ENCODE results near the gene DDI2. TPM values are rescaled to one million over a fixed set of nuclear protein-coding genes. Genes with fewer than 3 reads are reported as not detected.
A peak's percentile ranks its signal among the peaks of the same experiment; 100 is the strongest.

Gene DDI2
- total RNA-seq, 2 experiments from 2014 or later: 31.6 to 33.3 TPM

DNA sequence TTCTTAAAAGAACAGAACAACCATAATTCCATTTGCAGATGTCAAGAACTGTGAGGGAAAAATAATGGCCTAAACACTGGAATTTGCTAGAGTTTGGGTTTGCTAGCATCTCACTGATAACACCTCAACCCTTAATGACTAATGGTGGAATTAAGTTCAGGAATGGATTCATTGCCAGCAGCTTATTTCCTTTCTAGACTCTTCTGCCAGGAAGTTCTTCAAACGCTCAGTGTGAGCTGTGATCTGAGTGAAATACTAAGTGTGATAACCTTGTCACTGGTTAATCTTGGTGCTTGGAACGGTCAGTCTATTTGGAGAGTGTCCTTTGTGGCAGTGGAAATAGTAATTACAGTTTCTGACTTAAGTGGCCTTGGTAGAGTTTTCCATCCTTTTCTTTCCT, 45.2 kb downstream of the DDI2 start:
- DNase-seq (no peak), ATAC-seq (ENCODE audit: low read depth) (no peak)
- Mint-ChIP-seq H3K27ac (no peak overlapping the region), H3K27me3 (no peaks in the 10 kb centered on the region), H3K4me1 (no peaks in the 10 kb centered on the region), H3K4me3 (no peak overlapping the region), H3K36me3 (peaks cover 21% of the 10 kb centered on the region), H3K9me3 (no peaks in the 10 kb centered on the region)
- POLR2A ChIA-PET: no interaction called here

DNA sequence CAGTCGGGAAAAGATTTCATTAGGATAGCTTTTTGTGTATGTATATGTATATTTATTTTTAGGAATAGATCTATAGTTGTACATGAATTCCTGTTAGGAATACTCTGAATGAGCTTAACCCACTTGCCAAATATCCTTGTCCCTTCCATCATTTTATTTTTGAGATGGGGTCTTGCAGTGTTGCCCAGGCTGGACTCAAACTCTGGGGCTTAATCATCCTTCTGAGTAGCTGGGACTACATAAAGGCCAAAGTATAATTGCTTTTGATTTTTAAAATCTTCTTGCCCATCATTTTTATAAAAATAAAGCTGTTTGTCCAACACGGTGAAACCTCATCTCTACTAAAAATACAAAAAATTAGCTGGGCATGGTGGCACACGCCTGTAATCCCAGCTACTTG, 46.7 kb downstream of the DDI2 start:
- DNase-seq (no peak), ATAC-seq (ENCODE audit: low read depth) (no peak)
- Mint-ChIP-seq H3K36me3 (peaks cover 23% of the 10 kb centered on the region), H3K9me3 (no peaks in the 10 kb centered on the region), H3K4me3 (no peak overlapping the region), H3K27me3 (no peaks in the 10 kb centered on the region), H3K4me1 (no peaks in the 10 kb centered on the region), H3K27ac (no peak overlapping the region)
- POLR2A ChIA-PET: interaction anchor here (0.7 kb wide), 1 partner anchor 68 kb away, joined by 3 read pairs; no protein-coding TSS in a partner anchor

DNA sequence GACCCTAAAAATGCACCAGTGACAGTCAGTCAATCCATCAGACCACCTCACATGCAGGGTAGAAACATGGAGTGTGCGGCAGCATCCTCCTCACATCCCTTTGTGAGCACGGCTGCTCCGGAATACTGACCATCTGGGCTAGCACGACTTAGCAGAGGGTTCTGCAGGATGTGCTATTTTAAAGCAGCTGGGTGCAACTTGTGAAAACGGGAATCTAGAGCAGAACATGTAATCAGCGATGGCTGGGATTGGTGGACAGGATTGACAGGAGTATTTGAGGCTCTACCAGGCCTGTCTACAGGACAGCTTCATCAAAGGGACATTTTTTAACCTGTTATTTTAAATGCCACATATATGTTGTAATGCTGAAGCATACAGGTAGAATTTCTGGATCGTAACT, 50.1 kb downstream of the DDI2 start:
- Mint-ChIP-seq H3K4me3 (no peak overlapping the region), H3K36me3 (peaks cover 5% of the 10 kb centered on the region), H3K4me1 (no peaks in the 10 kb centered on the region), H3K27me3 (no peaks in the 10 kb centered on the region), H3K9me3 (no peaks in the 10 kb centered on the region), H3K27ac (no peak overlapping the region)
- DNase-seq: no peak
- POLR2A ChIA-PET: no interaction called here
- no peak for ATAC-seq (ENCODE audit: low read depth)

DNA sequence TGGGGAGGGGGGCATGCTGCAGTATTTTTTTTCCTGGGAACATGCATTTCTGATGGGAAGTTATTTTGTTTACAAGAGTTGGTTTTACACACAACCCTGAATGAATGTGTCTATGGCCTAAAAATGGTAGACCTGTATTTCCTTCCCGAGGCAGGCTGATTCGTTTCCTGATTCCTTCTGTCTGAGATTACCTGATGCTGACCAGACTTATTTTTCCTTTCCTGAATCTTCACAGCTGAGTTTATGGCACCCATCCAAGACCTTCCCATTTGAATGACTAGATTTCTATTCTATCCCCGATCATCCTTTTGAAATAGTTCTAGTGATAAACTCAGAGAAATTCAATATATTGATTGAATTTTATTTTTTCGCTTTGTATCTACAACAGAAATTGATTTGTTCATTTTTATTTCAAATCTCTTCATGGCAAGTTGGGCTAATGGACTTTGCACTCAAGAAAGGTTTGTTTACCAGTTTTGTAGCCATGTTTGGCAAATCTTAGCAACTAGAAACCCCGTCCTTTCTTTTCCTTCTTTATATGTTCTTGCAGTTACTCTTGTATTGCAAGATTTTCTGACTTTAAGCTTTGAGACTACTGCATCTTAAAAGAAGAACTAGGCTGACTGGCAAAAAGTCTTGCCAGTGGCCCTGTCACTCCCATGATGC, 51.0 kb downstream of the DDI2 start:
- Mint-ChIP-seq H3K9me3 (no peaks in the 10 kb centered on the region), H3K36me3 (peaks cover 2% of the 10 kb centered on the region), H3K27ac (no peak overlapping the region), H3K4me3 (no peak overlapping the region), H3K27me3 (no peaks in the 10 kb centered on the region), H3K4me1 (no peaks in the 10 kb centered on the region)
- ATAC-seq (ENCODE audit: low read depth) (no peak), DNase-seq (no peak)
- POLR2A ChIA-PET: no interaction called here

DNA sequence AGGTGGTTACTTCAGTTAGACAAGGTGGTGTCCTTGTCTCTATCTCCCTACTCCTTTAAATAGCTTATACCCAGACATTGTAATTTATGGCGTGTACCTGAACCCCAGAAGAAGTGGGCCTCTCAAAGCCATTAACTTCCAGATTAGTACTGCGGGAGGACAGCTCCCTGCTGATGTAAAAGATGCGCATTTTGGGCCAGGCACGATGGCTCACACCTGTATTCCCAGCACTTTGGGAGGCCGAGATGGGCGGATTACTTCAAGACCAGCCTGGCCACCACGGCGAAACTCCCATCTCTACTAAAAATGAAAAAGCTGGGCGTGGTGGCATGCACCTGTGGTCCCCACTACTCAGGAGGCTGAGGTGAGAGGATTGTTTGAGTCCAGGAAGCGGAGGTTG, 51.8 kb downstream of the DDI2 start:
- Mint-ChIP-seq H3K36me3 (peaks cover 2% of the 10 kb centered on the region), H3K9me3 (no peaks in the 10 kb centered on the region), H3K27me3 (no peaks in the 10 kb centered on the region), H3K27ac (no peak overlapping the region), H3K4me1 (no peaks in the 10 kb centered on the region), H3K4me3 (no peak overlapping the region)
- POLR2A ChIA-PET: no interaction called here
- ATAC-seq (ENCODE audit: low read depth): no peak
- no peak for DNase-seq

DNA sequence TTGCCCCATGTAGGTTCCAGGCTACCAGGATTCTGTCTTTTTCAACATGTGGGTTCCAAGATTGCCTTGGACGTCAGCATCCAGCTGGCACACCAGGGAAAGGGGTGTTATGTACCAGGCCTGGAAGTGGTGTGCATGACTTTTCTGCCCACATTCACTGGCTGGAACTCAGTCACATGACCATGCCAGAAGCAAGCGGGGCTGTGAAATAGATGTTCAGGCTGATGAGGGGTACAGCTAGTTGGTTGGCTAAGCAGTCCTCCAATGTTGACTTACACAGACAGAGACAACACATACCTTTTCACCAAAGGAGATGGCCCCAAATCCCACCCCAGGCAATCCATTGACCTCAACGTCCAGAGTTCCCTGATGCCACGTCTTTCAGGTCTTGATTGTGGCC, 52.6 kb downstream of the DDI2 start:
- Mint-ChIP-seq H3K27ac (no peak overlapping the region), H3K4me1 (no peaks in the 10 kb centered on the region), H3K36me3 (peaks cover 2% of the 10 kb centered on the region), H3K27me3 (no peaks in the 10 kb centered on the region), H3K4me3 (no peak overlapping the region), H3K9me3 (no peaks in the 10 kb centered on the region)
- DNase-seq: no peak
- POLR2A ChIA-PET: no interaction called here
- ATAC-seq (ENCODE audit: low read depth): no peak

DNA sequence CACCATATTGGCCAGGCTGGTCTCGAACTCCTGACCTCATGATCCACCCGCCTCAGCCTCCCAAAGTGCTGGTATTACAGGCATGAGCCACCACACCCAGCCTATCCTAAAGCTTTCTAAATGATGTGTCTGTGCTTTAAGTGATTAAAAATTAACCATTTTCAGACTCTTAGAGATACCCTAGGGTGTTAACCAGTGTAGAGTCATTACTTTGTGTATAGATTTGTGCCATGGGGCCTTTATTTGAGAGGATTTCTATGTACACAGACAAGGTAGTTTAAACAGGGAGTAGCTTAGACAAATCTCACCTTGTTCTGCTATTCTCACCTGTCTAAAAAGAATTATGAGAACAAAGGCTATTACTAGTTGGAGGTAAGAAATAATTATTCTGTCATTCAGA, 54.2 kb downstream of the DDI2 start:
- ATAC-seq (ENCODE audit: low read depth): no peak
- POLR2A ChIA-PET: no interaction called here
- H3K4me1 Mint-ChIP-seq: no peaks in the 10 kb centered on the region

DNA sequence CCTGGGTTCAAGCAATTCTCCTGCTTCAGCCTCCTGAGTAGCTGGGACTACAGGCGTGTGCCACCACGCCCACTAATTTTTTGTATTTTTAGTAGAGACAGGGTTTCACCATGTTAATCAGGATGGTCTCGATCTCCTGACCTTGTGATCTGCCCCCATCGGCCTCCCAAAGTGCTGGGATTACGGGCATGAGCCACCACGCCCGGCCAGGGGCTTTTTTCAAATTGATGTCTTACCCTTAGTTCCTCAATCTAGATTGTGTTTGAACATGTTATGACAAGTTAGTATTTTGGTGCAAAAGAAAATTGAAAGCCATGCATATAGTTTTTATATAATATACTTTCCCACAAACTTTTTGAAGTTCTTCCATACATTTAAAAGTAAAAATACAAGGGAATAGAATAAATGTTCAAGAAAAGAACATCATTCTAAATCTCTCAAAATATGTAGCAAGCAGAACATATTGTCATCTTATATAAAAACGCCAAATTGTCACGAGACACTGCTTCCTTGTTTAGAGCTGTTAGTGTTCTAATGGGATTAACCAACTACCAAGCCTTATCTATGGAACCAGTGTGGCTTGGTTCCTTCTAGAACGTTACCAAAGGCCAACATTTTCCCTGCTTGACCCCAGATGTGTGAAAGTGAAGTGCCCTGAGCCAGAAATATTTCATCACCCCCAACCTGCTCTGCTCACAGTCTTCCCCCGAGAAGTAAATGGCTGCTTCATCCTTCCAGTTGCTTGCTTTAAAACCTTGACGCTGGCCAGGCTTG, 57.3 kb downstream of the DDI2 start:
- DNase-seq (no peak), ATAC-seq (ENCODE audit: low read depth) (no peak)
- H3K4me3 Mint-ChIP-seq: no peak overlapping the region
- no peaks in the 10 kb centered on the region for H3K9me3 Mint-ChIP-seq
- no peaks in the 10 kb centered on the region for H3K36me3 Mint-ChIP-seq
- POLR2A ChIA-PET: no interaction called here
- H3K27me3 Mint-ChIP-seq: peaks cover 5% of the 10 kb centered on the region
- H3K4me1 Mint-ChIP-seq: peaks cover 3% of the 10 kb centered on the region
- H3K27ac Mint-ChIP-seq: no peak overlapping the region

More for the DNA sequence above, 54.2 kb downstream of the DDI2 start:
- H3K27me3 Mint-ChIP-seq: peaks cover 5% of the 10 kb centered on the region
- H3K4me3 Mint-ChIP-seq: no peak overlapping the region
- no peak for DNase-seq
- no peak overlapping the region for H3K27ac Mint-ChIP-seq
- no peaks in the 10 kb centered on the region for H3K9me3 Mint-ChIP-seq
- H3K36me3 Mint-ChIP-seq: peaks cover 2% of the 10 kb centered on the region

DNA sequence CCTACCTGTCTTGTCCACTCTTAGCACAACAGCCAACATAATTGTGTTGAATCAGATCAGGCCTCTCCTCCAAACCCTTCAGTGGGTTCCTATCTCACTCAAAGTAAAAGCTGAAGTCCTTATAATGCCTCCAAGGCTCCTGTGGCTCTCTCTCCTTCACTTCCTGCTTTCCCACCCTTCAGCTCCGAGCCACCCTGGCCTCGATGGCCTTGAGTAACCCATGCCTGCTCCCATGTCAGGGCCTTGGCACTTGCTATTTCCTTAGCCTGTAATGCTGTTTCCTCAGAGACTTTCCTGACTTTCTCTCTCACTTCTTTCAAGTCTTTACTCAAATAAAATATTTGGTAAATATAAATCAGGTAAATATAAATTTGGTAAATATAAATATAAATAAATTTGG, 58.8 kb downstream of the DDI2 start:
- H3K27me3 Mint-ChIP-seq: peaks cover 5% of the 10 kb centered on the region
- POLR2A ChIA-PET: no interaction called here
- H3K4me1 Mint-ChIP-seq: peaks cover 4% of the 10 kb centered on the region
- H3K9me3 Mint-ChIP-seq: no peaks in the 10 kb centered on the region
- no peak for DNase-seq
- no peak overlapping the region for H3K27ac Mint-ChIP-seq
- no peaks in the 10 kb centered on the region for H3K36me3 Mint-ChIP-seq
- no peak overlapping the region for H3K4me3 Mint-ChIP-seq
- ATAC-seq (ENCODE audit: low read depth): no peak

DNA sequence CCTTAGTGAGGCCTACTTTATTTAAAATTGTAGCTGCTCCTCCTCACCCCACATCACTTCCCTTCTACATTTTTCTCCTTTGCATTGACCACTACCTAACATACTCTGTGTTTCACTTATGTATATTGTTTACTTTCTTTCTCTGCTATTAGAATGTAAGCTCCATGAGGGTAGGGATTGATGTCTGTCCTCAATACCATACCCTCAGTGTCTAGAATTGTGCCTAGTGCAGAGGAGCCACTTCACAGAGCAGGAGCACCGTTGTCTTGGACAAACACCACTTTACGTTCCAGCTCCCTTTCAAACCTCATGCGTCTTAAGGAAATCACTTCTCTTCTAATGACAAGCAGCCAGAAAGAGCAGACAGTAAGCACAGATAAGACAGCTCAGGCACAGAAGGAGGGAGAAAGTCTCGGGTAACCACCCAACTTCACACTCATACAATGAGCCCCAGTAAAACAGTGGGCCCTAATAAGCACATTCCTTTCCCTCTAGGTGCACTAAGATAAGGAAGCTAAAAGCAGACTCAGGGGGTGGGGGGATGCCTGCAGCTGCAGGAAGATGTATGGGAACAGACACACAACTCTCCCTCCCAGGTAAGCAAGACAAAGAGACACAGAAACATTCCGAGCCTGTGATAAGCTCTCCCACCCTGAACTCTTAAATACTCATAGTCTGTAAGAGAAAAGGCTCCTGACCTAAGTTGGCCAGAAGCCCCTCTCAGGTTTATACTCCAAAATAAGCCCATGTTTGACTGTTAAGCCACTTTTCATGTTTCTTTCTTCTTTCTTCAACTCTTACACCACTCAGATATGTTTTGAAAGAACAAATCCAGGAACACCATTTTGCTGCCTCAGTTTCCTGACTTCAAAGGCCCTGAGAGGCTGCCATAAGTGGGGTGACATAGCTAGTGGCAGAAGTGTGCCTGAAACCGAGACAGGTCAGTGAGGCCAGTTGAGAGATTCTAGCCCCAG, 59.7 kb downstream of the DDI2 start:
- H3K27me3 Mint-ChIP-seq: peaks cover 5% of the 10 kb centered on the region
- ATAC-seq (ENCODE audit: low read depth): no peak

DNA sequence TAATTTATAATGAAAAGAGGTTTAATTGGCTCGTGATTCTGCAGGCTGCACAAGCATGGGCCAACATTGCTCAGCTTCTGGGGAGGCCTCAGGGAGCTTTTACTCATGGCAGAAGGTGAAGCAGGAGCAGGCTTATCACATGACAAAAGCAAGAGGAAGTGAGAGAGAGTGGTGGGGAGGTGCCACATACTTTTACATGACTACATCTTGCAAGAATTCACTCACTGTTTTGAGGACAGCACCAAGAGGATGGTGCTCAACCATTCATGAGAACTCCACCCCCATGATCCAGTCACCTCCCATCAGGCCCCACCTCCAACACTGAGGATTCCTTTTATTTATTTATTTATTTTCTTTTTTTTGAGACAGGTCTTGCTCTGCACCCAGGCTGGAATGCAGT, 61.3 kb downstream of the DDI2 start:
- POLR2A ChIA-PET: no interaction called here
- Mint-ChIP-seq H3K9me3 (no peaks in the 10 kb centered on the region), H3K4me3 (no peak overlapping the region), H3K27ac (no peak overlapping the region), H3K36me3 (no peaks in the 10 kb centered on the region), H3K27me3 (peaks cover 5% of the 10 kb centered on the region), H3K4me1 (peaks cover 6% of the 10 kb centered on the region)
- DNase-seq (no peak), ATAC-seq (ENCODE audit: low read depth) (peak; percentile 55)

More for the DNA sequence above, 59.7 kb downstream of the DDI2 start:
- Mint-ChIP-seq H3K4me3 (no peak overlapping the region), H3K36me3 (no peaks in the 10 kb centered on the region), H3K4me1 (peaks cover 4% of the 10 kb centered on the region), H3K9me3 (no peaks in the 10 kb centered on the region), H3K27ac (no peak overlapping the region)
- DNase-seq: no peak
- POLR2A ChIA-PET: interaction anchor here (0.6 kb wide), 1 partner anchor 32 kb away, joined by 4 read pairs; no protein-coding TSS in a partner anchor

DNA sequence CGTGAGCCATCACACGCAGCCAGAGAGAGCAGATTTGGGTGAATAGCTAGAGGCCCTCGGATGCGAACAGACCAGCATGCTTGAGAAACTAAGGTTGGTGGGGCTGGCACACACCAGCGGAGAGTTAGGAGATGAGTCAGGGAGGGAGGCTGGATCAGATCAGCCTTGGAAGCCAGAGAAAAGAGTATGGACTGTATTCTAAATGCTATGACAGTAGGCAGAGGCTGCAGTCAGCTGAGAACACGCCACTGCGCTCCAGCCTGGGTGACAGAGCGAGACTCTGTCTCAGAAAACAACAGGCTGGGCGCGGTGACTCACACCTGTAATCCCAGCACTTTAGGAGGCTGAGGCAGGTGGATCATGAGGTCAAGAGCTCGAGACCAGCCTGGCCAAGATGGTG, 62.9 kb downstream of the DDI2 start:
- no peak overlapping the region for H3K27ac Mint-ChIP-seq
- ATAC-seq (ENCODE audit: low read depth): no peak
- H3K4me1 Mint-ChIP-seq: peaks cover 8% of the 10 kb centered on the region
- peaks cover 5% of the 10 kb centered on the region for H3K27me3 Mint-ChIP-seq
- H3K36me3 Mint-ChIP-seq: no peaks in the 10 kb centered on the region
- no peak overlapping the region for H3K4me3 Mint-ChIP-seq
- POLR2A ChIA-PET: no interaction called here
- no peak for DNase-seq
- H3K9me3 Mint-ChIP-seq: no peaks in the 10 kb centered on the region

DNA sequence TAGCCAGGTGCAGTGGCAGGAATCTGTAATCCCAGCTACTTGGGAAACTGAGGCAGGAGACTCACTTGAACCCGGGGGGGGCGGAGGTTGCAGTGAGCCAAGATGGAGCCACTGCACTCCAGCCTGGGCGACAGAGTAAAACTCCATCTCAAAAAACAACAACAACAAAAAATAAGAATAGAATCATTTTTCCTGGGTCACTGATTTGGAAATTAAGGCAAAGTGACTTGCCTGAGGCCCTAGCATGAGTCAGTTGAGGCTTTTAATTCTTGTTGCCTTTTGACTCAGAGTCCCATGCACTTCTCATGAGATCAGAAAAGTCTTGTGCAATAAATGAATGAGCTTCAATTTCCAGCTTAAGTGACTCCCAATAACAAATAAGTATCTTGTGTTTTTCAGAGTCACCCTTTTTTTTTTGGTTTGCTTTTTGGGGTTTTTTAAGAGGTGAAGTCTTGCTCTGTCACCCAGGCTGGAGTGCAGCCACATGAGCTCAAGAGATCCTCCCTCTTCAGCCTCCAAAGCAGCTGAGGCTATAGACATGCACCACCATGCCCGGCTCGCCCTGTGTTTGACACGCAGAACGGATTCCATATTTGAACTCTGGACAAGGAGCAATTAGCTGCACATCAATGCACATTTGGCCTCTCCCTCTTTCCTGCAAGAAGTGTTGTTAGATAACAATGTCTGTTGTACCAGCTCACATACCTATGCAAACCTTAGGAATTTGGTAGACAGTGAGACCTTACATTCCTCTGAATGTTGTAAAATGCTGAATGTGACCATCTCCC, 63.5 kb downstream of the DDI2 start:
- H3K4me1 Mint-ChIP-seq: peaks cover 11% of the 10 kb centered on the region
- peaks cover under 1% of the 10 kb centered on the region for H3K27me3 Mint-ChIP-seq
- POLR2A ChIA-PET: interaction anchor here (1.5 kb wide), 1 partner anchor 17 kb away, joined by 6 read pairs; no protein-coding TSS in a partner anchor
- H3K27ac Mint-ChIP-seq: no peak overlapping the region
- H3K4me3 Mint-ChIP-seq: no peak overlapping the region
- no peaks in the 10 kb centered on the region for H3K36me3 Mint-ChIP-seq
- ATAC-seq (ENCODE audit: low read depth) (no peak), DNase-seq (no peak)
- no peaks in the 10 kb centered on the region for H3K9me3 Mint-ChIP-seq

Data from activated naive CD8-positive, alpha-beta T cell treated with anti-CD3 and anti-CD28 coated beads, Interleukin-2, amount 10 ng/mL, durations not matched to agents 7 days and 5 days (primary cell).